ENCODE data around the gene ANKRD53. TPM values are rescaled to one million over a fixed set of nuclear protein-coding genes. Genes with fewer than 3 reads are reported as not detected.

ANKRD53 gene
- total and polyA plus RNA-seq, 9 of the 15 experiments (the other 6 are each of a cell fraction or from before 2014, with no cell fraction given), result 0.18 TPM; not detected in 8

DNA sequence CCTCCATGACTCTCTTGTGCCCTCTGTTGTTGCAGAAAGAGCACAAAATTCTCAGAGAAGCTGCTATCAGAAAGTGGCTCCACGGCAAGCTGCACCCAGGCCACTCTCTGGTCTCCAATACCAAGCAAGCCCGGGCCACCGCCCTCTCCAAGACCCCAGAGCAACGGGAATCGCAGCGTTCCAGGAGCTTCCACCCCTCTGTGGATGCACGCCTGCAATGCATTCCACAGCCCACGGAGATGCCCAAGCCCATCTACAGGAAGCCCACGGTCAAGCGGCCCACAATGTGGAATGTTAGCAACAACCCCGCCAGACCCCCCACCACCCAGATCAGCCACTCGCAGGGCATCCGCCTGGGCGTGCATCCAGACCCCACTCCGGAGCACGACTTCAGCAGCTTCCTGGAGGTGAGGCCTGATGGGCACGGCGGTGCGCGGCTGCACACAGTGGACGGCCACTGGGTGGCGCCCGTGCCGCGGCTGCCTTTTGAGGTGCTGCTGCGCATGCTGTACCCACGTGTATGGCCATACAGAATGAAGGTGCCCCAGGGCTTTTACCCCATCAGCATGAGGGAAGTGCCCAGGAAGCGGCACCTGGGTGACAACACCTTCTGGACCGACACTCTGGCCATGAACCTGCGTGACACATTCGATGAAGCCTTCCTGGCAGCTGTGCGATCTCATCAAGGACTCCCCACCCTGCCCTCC lies 6.3 kb downstream of the ANKRD53 start:
- WGBS (ENCODE audit: insufficient coverage, low coverage, missing lambda C conversion rate), result 56% methylated on average over 19 of the region's 32 CpGs
- Histone ChIP-seq H3K4me3 (no peak overlapping the region), H3K4me2 (ENCODE audit: insufficient read depth, low read length) (no peak overlapping the region), H3K79me2 (ENCODE audit: control insufficient read depth, insufficient read depth, low read length) (no peaks in the 10 kb centered on the region), H2AFZ (ENCODE audit: low read depth, low read length) (no peak overlapping the region), H3K36me3 (ENCODE audit: control insufficient read depth, insufficient read depth, low read length) (peaks cover 44% of the 10 kb centered on the region), H4K20me1 (replicated peaks; ENCODE audit: control insufficient read depth, insufficient read depth, low read length) (0 out of 2 replicates have a peak, but pooled peaks cover 3% of the 10 kb centered on the region), H3K4me1 (replicated peaks in 1 of 2; ENCODE audit: control insufficient read depth in 2 of 2, insufficient read depth in 2 of 2, low read length in 2 of 2) (peaks cover 0 to 6% of the 10 kb centered on the region in 2 experiments; a peak in 2 of 5 replicates), H3K27ac (ENCODE audit: extremely low read depth, low read depth, low read length) (no peak overlapping the region), H3K9me3 (replicated peaks; ENCODE audit: control insufficient read depth, insufficient read depth, low read depth, low read length) (no peaks in the 10 kb centered on the region; the same call in 1 of the 2 replicates), H3K9me1 (ENCODE audit: control insufficient read depth, insufficient read depth, low read length) (no peaks in the 10 kb centered on the region), H3K27me3 (ENCODE audit: control insufficient read depth in 2 of 2, insufficient read depth in 2 of 2, low read length in 2 of 2) (no peaks in the 10 kb centered on the region), H3K9ac (ENCODE audit: insufficient read depth in 1 of 2, low read depth in 2 of 2, low read length in 2 of 2) (no peak overlapping the region)
- BruUV-seq (replicated peaks), result no TSS peak
- ChIA-PET POLR2A (no interaction called here), CTCF (ENCODE audit: low intra/inter-chr PET ratio) (no interaction called here)
- FAIRE-seq, result peak; percentile 11
- peak; percentile 66 to 71 (median 68) for DNase-seq (ENCODE audit: extremely low read depth in 1 of 4, low spot score in 3 of 4)
- intact Hi-C loops (cut with micrococcal nuclease), result no loop called here
- ATAC-seq, result peak; percentile 98
- in situ Hi-C loops (cut with MboI), result no loop called here
- no peak for TF ChIP-seq PTBP1 (IDR thresholded peaks at IDR 0.05; ENCODE audit: low read depth, low read length)
- TF ChIP-seq, protein P1, sequence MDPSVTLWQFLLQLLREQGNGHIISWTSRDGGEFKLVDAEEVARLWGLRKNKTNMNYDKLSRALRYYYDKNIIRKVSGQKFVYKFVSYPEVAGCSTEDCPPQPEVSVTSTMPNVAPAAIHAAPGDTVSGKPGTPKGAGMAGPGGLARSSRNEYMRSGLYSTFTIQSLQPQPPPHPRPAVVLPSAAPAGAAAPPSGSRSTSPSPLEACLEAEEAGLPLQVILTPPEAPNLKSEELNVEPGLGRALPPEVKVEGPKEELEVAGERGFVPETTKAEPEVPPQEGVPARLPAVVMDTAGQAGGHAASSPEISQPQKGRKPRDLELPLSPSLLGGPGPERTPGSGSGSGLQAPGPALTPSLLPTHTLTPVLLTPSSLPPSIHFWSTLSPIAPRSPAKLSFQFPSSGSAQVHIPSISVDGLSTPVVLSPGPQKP (CRISPR knock-in tag; IDR thresholded peaks at IDR 0.05), result no peak
- TF ChIP-seq TFAP4 (CRISPR knock-in tag; IDR thresholded peaks at IDR 0.05; ENCODE audit: borderline replicate concordance), result 0 out of 2 replicates have a peak, but pooled peaks have one; percentile 23
- TF ChIP-seq SP1 (CRISPR knock-in tag; IDR thresholded peaks at IDR 0.05), result no peak
- TF ChIP-seq MGA (IDR thresholded peaks at IDR 0.05), result peak; percentile 28; the same call in 1 of the 2 replicates
- TF ChIP-seq ZC3H4 (CRISPR knock-in tag; IDR thresholded peaks at IDR 0.05; ENCODE audit: borderline replicate concordance), result no peak
- no peak for TF ChIP-seq SRSF9 (IDR thresholded peaks at IDR 0.05; ENCODE audit: borderline replicate concordance, low read depth, low read length)

Data from K562 (cell line).